ENCODE data around the gene CFAP141.

GRCh38 chr1:154190550-154190949 lies 15.6 kb downstream of the CFAP141 start:
- no peak for TF ChIP-seq ARNTL (CRISPR knock-in tag; IDR thresholded peaks at IDR 0.05; ENCODE audit: borderline replicate concordance, low read depth)
- no peak for TF ChIP-seq PATZ1 (CRISPR knock-in tag; IDR thresholded peaks at IDR 0.05; ENCODE audit: borderline replicate concordance)
- TF ChIP-seq, protein P1, sequence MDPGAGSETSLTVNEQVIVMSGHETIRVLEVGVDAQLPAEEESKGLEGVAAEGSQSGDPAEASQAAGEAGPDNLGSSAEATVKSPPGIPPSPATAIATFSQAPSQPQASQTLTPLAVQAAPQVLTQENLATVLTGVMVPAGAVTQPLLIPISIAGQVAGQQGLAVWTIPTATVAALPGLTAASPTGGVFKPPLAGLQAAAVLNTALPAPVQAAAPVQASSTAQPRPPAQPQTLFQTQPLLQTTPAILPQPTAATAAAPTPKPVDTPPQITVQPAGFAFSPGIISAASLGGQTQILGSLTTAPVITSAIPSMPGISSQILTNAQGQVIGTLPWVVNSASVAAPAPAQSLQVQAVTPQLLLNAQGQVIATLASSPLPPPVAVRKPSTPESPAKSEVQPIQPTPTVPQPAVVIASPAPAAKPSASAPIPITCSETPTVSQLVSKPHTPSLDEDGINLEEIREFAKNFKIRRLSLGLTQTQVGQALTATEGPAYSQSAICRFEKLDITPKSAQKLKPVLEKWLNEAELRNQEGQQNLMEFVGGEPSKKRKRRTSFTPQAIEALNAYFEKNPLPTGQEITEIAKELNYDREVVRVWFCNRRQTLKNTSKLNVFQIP (CRISPR knock-in tag; IDR thresholded peaks at IDR 0.05; ENCODE audit: borderline replicate concordance, low read depth), result no peak
- TF ChIP-seq ZFP30 (CRISPR knock-in tag; IDR thresholded peaks at IDR 0.05), result no peak
- no peak for TF ChIP-seq ZFP3 (CRISPR knock-in tag; IDR thresholded peaks at IDR 0.05)
- no peak for TF ChIP-seq TOX (CRISPR knock-in tag; IDR thresholded peaks at IDR 0.05; ENCODE audit: borderline replicate concordance)
- TF ChIP-seq CSDC2 (CRISPR knock-in tag; IDR thresholded peaks at IDR 0.05), result no peak
- TF ChIP-seq ESRRG (CRISPR knock-in tag; IDR thresholded peaks at IDR 0.05), result no peak
- TF ChIP-seq OSR1 (CRISPR knock-in tag; IDR thresholded peaks at IDR 0.05), result no peak
- no peak for TF ChIP-seq BACH2 (CRISPR knock-in tag; IDR thresholded peaks at IDR 0.05; ENCODE audit: borderline replicate concordance)
- TF ChIP-seq CREB5 (CRISPR knock-in tag; IDR thresholded peaks at IDR 0.05; ENCODE audit: low read depth), result no peak
- TF ChIP-seq ISL1 (CRISPR knock-in tag; IDR thresholded peaks at IDR 0.05), result no peak
- no peak for TF ChIP-seq ZC3H10 (CRISPR knock-in tag; IDR thresholded peaks at IDR 0.05)
- no peak for TF ChIP-seq SNAI2 (CRISPR knock-in tag; IDR thresholded peaks at IDR 0.05)
